Activated CD8-positive, alpha-beta memory T cell treated with anti-CD3 and anti-CD28 coated beads, Interleukin-2, amount 10 ng/mL, durations not matched to agents 7 days and 5 days (primary cell): Measurements from ENCODE around the gene LETM1. TPM values are rescaled to one million over a fixed set of nuclear protein-coding genes. Genes with fewer than 3 reads are reported as not detected.

Experiments
- ATAC-seq: fragments of 150-1000 bp; cut with Tn5 transposase; one replicate; pipeline ENCODE4 v1.10.0; 2021; ENCODE audit warnings: moderate library complexity
- CTCF ChIA-PET: fragments of 350-600 bp; sonication (Branson Sonifier 250); formaldehyde crosslinking; loops from one replicate; lab custom pipeline; 2021; ENCODE audit warnings: antibody characterized with exemption; lab: Charles Lee
- DNase-seq: peaks from one replicate; pipeline ENCODE4 v3.0.0-alpha.2; 2020
- H3K27ac Mint-ChIP-seq: one replicate; pipeline ENCODE4 v1.8.0; 2021; ENCODE audit warnings: mild to moderate bottlenecking, mixed read lengths
- H3K27me3 Mint-ChIP-seq: one replicate; pipeline ENCODE4 v1.8.0; 2021; ENCODE audit warnings: mixed read lengths
- H3K36me3 Mint-ChIP-seq: one replicate; pipeline ENCODE4 v1.8.0; 2021; ENCODE audit warnings: mild to moderate bottlenecking, mixed read lengths
- H3K4me1 Mint-ChIP-seq: one replicate; pipeline ENCODE4 v1.8.0; 2021; ENCODE audit warnings: mixed read lengths
- H3K4me3 Mint-ChIP-seq: one replicate; pipeline ENCODE4 v1.8.0; 2021; ENCODE audit warnings: mild to moderate bottlenecking, moderate library complexity, mixed read lengths
- H3K9me3 Mint-ChIP-seq: one replicate; pipeline ENCODE4 v1.8.0; 2022; ENCODE audit warnings: low read depth, mixed read lengths
- total RNA-seq, 2 experiments: library from RNA; stranded (reverse); gene quantifications; one replicate each; pipeline ENCODE4 v1.2.3, GENCODE V29; 2021

LETM1 gene
- total RNA-seq, 2 experiments from 2014 or later: 51.1 to 73.7 TPM

DNA sequence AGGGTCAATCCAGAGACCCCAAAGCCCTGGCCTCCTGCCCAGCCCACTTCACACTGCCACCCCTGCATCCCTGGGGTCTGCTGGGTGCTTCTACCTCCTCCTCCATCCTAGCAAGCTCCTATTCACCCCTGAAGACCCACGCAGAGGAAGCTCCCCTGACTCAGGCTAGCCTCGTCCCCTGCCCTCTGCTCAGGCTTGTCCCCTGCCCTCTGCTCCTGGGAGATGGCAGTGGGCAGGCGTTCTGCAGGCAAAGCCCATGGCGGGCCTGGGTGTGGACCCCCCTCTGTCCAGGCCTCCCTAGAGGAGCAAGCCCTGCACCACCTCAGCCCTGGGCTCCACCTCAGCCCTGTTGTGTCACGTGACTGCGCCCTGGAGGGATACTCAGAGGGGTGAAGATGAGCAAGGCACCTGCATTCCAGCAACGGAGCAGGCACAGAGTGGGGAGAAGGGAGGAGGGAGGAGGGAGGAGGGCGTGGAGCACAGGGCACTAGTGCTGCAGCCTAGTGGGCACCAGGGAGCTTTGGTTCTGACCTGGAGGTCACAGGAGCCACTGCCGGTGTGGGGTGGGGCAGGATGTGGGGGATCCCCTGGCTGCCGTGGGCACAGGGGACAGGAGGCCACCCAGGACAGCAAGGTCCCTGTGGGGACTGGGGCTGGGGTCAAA is 90.4 kb downstream of the LETM1 start:
- ATAC-seq (no peak), DNase-seq (no peak)
- Mint-ChIP-seq H3K27ac (no peak overlapping the region), H3K4me1 (no peaks in the 10 kb centered on the region), H3K9me3 (no peaks in the 10 kb centered on the region), H3K27me3 (peaks cover 21% of the 10 kb centered on the region), H3K4me3 (no peak overlapping the region), H3K36me3 (no peaks in the 10 kb centered on the region)
- CTCF ChIA-PET: interaction anchor here (1.0 to 1.2 kb wide), 2 partner anchors 18 to 19 kb away, joined by 3 read pairs; no protein-coding TSS in a partner anchor

DNA sequence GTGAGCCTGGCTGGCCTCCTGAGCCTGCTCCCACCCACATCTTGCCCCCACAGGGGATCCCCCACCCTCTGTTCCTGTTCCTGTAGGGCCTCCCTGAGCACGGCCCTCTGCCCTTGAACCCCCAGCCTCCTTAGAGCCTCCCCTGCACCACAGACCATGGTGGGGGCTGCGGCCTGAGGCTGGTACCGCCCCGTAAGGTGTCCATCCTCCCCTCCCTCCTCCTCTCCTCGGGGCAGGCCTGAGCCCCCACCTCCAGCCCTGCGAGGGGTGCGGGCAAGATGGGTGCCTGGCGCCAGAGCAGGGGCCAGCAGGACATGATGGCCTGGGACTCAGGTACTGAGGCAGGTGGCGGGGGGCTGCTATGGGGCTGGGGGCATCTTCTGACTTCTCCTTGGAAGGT is 91.3 kb downstream of the LETM1 start:
- Mint-ChIP-seq H3K4me3 (no peak overlapping the region), H3K27me3 (peaks cover 21% of the 10 kb centered on the region), H3K36me3 (no peaks in the 10 kb centered on the region), H3K9me3 (no peaks in the 10 kb centered on the region), H3K27ac (no peak overlapping the region), H3K4me1 (no peaks in the 10 kb centered on the region)
- DNase-seq (no peak), ATAC-seq (no peak)
- CTCF ChIA-PET: interaction anchor here (1.0 kb wide), 1 partner anchor 18 kb away, joined by 3 read pairs; no protein-coding TSS in a partner anchor

DNA sequence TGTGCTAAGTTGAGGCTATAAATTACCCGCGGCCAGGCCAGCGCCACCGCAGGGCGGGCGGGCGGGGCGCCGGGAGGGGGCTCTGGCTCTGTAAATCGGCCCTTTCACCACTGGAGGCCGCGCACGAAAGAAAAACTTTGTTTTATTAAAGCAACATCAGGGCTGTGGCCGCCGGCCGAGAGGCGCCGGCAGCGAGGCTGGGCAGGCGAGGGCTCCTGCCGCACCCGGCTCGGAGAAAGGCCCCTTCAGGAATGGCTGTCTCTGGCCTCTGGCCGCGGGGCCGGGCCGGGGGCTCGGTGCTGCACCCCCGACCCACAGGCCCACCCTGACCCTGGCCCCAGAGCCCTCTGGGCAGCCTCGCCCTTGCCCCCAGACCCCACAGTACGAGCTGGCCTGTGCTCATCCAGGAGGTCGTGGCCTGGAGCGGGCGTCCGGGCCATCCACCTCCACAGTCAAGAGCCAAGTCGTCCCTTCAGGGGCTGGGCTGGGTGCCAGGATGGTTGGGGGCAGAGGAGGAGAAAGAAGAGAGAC is 92.3 kb downstream of the LETM1 start:
- Mint-ChIP-seq H3K9me3 (no peaks in the 10 kb centered on the region), H3K27ac (no peak overlapping the region), H3K27me3 (peaks cover 19% of the 10 kb centered on the region), H3K4me3 (no peak overlapping the region), H3K36me3 (no peaks in the 10 kb centered on the region), H3K4me1 (no peaks in the 10 kb centered on the region)
- DNase-seq: no peak
- no peak for ATAC-seq
- CTCF ChIA-PET: no interaction called here

DNA sequence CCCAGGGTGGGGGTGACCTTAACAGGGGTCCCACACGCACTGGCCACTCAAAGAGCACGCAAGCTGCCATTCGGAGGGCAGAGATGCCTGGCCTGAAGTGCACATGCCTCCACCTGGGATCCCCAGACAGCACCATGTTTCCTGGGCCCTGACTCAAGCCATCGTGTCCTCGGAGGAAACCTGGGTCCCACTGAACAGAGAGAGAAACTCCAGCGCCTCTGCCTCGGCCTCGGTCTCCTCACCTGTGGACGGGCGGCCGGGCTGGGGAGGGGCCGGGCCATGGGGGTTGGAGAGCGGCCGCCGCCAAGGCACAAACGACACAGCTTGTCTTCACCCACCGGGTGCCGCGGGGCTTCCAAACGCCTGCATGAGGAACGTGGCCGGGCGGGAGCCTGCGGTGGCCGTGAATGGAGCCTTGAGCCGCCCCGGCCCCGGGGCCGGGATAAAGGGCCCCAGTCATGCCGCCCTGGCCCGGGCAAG is 92.8 kb downstream of the LETM1 start:
- Mint-ChIP-seq H3K27me3 (peaks cover 15% of the 10 kb centered on the region), H3K4me3 (no peak overlapping the region), H3K9me3 (no peaks in the 10 kb centered on the region), H3K27ac (no peak overlapping the region), H3K4me1 (no peaks in the 10 kb centered on the region), H3K36me3 (no peaks in the 10 kb centered on the region)
- ATAC-seq (no peak), DNase-seq (no peak)
- CTCF ChIA-PET: no interaction called here

DNA sequence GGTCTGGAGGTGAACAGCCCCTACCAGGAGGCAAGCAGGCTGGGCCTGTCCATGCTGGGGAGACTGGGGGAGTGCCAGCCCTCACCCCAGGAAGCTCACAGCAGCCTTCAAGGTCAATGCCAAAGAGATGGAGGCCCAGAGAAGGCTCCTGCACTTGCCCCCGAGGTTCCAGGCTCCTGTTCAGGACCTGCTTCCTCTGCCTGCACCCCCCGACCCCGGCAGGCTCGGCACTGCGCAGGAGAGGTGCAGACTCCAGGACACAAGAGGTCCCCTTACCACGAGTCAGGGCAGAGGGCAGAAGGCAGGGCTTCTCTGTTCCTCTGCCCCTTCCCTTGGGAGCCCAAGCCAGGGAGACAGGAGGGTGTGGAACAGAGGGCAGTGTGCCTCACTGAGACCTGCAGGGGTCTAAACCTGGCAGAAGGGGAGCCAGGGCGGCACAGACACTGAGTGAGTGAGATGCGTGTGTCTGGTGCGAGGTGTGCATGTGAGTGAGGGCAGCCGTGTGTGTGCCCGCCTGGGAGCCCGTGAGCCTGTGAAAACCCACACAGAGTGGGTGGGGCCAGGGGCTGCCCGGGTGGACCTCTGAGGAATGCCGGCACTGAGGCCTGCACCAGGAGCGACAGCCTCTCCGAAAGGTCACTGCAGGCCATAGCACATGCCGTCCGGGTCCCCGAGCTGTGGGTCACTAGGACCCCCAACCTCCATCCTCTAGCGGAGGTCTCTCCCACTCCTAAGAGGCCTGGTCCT is 93.5 kb downstream of the LETM1 start:
- no peak overlapping the region for H3K27ac Mint-ChIP-seq
- no peak overlapping the region for H3K4me3 Mint-ChIP-seq
- ATAC-seq (no peak), DNase-seq (no peak)
- H3K9me3 Mint-ChIP-seq: no peaks in the 10 kb centered on the region
- H3K4me1 Mint-ChIP-seq: no peaks in the 10 kb centered on the region
- CTCF ChIA-PET: no interaction called here
- no peaks in the 10 kb centered on the region for H3K36me3 Mint-ChIP-seq
- H3K27me3 Mint-ChIP-seq: peaks cover 12% of the 10 kb centered on the region

Other genes with a start within 250 kb of the LETM1 start
- 1 to 10 TPM in 1 of 2 experiments, under 1 TPM in 1; 0.23 to 1.6 TPM for gene FAM53A, start 171.8 kb downstream of the LETM1 start, total RNA-seq
- gene SLBP, start 143.8 kb downstream of the LETM1 start, total RNA-seq: 100 to 1,000 TPM; 133 to 137 TPM
- 10 to 100 TPM; 22.5 to 24.7 TPM for gene TMEM129, start 134.8 kb downstream of the LETM1 start, total RNA-seq
- gene TACC3, start 134.6 kb downstream of the LETM1 start, total RNA-seq: 100 to 1,000 TPM; 246 to 315 TPM
- gene FGFR3, start 62.9 kb downstream of the LETM1 start, total RNA-seq: under 1 TPM; 0.15 to 0.21 TPM
- 100 to 1,000 TPM; 263 to 367 TPM for gene NSD2, start 15.2 kb upstream of the LETM1 start, total RNA-seq
- 10 to 100 TPM; 40.1 to 42.6 TPM for gene NELFA, start 152.8 kb upstream of the LETM1 start, total RNA-seq
- gene NAT8L, start 203.2 kb upstream of the LETM1 start, total RNA-seq: under 1 TPM; 0.09 to 0.40 TPM